Smooth muscle cell (in vitro differentiated cells): ENCODE data around the gene TEAD4. TPM values are rescaled to one million over a fixed set of nuclear protein-coding genes. Genes with fewer than 3 reads are reported as not detected.

Experiments
- DNase-seq: peaks from one replicate; lab custom pipeline; 2025; ENCODE audit not compliant: unreplicated experiment; lab: John Stamatoyannopoulos, UW
- H2AFZ ChIP-seq: fragments of 200-600 bp; sonication (generic); 2 replicates; pipeline ENCODE4 v1.6.0; 2016; ENCODE audit warnings: antibody characterized with exemption, low read depth, mild to moderate bottlenecking
- H3F3A ChIP-seq: fragments of 200-600 bp; sonication (generic); 2 replicates; pipeline ENCODE4 v1.6.0; 2017; ENCODE audit warnings: antibody characterized with exemption, low read depth
- H3K27ac ChIP-seq: fragments of 200-600 bp; sonication (generic); 2 replicates; pipeline ENCODE4 v1.5.1; 2016; ENCODE audit warnings: low read depth, mild to moderate bottlenecking
- H3K27me3 ChIP-seq: fragments of 200-600 bp; sonication (generic); 2 replicates; pipeline ENCODE4 v1.6.1; 2016; ENCODE audit warnings: low read depth, mild to moderate bottlenecking
- H3K36me3 ChIP-seq: fragments of 200-600 bp; sonication (generic); 2 replicates; pipeline ENCODE4 v1.5.1; 2016; ENCODE audit warnings: low read depth
- H3K4me1 ChIP-seq: fragments of 200-600 bp; sonication (generic); 2 replicates; pipeline ENCODE4 v1.5.1; 2016; ENCODE audit warnings: low read depth
- H3K4me2 ChIP-seq: fragments of 200-600 bp; sonication (generic); 2 replicates; pipeline ENCODE4 v1.6.0; 2016; ENCODE audit warnings: mild to moderate bottlenecking
- H3K4me3 ChIP-seq: fragments of 200-600 bp; sonication (generic); 2 replicates; pipeline ENCODE4 v1.5.1; 2016; ENCODE audit warnings: mild to moderate bottlenecking
- H3K79me2 ChIP-seq: fragments of 200-600 bp; sonication (generic); 2 replicates; pipeline ENCODE4 v1.6.0; 2016; ENCODE audit warnings: low read depth, mild to moderate bottlenecking
- H3K9ac ChIP-seq: fragments of 200-600 bp; sonication (generic); 2 replicates; pipeline ENCODE4 v1.6.0; 2016; ENCODE audit warnings: low read depth
- H3K9me3 ChIP-seq: fragments of 200-600 bp; sonication (generic); replicated peaks from 2 replicates; pipeline ENCODE4 v1.5.1; 2016; ENCODE audit warnings: low read depth
- H4K20me1 ChIP-seq: fragments of 200-600 bp; sonication (generic); 2 replicates; pipeline ENCODE4 v1.6.0; 2016; ENCODE audit warnings: low read depth
- CTCF ChIP-seq: fragments of 200-600 bp; sonication (generic); IDR thresholded peaks from 2 replicates; pipeline ENCODE4 v1.5.1; 2017; ENCODE audit warnings: borderline replicate concordance, mild to moderate bottlenecking, antibody characterized with exemption; ENCODE audit not compliant: insufficient read depth, poor library complexity, severe bottlenecking
- WGBS: methylation state at CpG from one replicate; pipeline ENCODE4 v1.1.7; 2016; ENCODE audit warnings: low lambda C conversion rate; 5-methylcytosine and 5-hydroxymethylcytosine counted together
- polyA plus RNA-seq: library from polyadenylated mRNA; unstranded; fragments of >200 nt; fragmentation: Nextera tagmentation; extraction: Ambion mirVana; gene quantifications from 2 replicates; pipeline ENCODE4 v1.2.1, GENCODE V29; 2016
- total RNA-seq: library from RNA; depleted of rRNA; stranded (reverse); fragments of >200 nt; gene quantifications from 2 replicates; pipeline ENCODE4 v1.2.3, GENCODE V29; 2014

TEAD4 gene
- total and polyA plus RNA-seq, 2 experiments from 2014 or later = 12.0 to 14.3 TPM

DNA sequence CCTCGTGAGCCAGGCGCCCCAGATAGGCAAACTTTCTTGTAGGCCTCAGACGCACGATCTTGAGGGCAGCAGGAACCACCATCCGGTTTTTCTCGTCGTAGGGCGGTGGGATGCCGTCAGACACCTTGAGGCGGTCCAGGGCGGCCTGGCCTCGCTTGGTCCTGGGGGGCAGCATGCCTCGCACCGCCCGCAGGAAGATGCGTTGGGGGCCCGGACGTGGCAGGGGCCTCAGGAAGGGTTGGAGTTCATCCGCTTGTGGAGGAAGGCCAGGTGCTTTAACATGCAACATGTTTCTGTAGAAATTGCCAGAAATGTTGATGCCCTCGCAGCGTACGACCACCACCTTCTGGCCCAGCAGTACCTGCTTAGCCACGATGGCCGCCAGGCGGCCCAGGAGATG is 112.5 kb downstream of the TEAD4 start:
- Histone ChIP-seq H3K4me2 (no peak overlapping the region), H3K9me3 (no peaks in the 10 kb centered on the region), H3K79me2 (no peaks in the 10 kb centered on the region), H3F3A (peaks cover 10% of the 10 kb centered on the region), H3K27me3 (no peaks in the 10 kb centered on the region), H3K9ac (no peak overlapping the region), H3K36me3 (no peaks in the 10 kb centered on the region), H3K27ac (no peak overlapping the region), H2AFZ (no peak overlapping the region), H3K4me3 (no peak overlapping the region), H4K20me1 (no peaks in the 10 kb centered on the region), H3K4me1 (no peaks in the 10 kb centered on the region)
- no peak for DNase-seq
- TF ChIP-seq CTCF = no peak
- 97% methylated on average over 25 of the region's 25 CpGs for WGBS

DNA sequence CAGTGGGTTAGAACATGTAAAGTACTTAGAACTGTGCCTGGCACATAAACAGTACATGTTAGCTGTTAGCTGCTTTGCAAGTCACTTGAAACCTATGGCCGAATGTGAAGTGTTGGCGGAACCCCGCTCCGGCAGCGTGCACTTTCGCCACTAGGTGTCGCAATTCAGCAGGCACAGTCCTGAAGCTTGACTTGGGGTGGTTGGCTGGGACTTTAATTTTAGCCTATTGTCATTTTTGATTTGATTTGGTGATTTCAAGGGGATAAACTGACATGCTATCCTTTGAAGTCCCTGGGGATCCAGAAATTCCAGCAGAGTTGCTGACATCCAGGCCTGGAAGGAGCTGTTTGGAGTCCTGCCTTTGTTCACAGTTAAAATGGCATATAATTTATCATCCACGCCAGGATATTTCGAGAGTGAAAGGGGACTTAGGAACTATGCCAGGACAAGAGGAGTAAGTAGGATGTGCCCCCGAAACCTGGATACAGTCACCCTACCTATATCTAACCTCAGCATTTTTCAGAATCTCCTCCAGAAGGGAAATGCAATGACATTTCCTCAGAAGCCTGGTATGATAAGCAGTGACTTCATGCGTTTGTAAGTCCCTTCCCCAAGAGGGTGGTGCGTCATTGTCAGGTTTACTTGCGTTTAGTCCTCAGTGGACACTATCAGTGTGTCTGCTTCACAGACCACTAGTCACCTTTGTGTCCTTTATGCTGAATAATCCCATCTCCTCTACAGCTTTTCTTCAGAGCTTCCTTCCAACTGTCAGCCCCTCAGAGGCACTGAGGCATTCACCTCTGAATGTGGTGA is 114.4 kb downstream of the TEAD4 start:
- Histone ChIP-seq H2AFZ (no peak overlapping the region), H4K20me1 (peaks cover 8% of the 10 kb centered on the region), H3K79me2 (peaks cover 11% of the 10 kb centered on the region), H3F3A (peaks cover 10% of the 10 kb centered on the region), H3K4me3 (no peak overlapping the region), H3K27ac (no peak overlapping the region), H3K4me1 (no peaks in the 10 kb centered on the region), H3K4me2 (no peak overlapping the region), H3K9me3 (no peaks in the 10 kb centered on the region), H3K36me3 (no peaks in the 10 kb centered on the region), H3K27me3 (no peaks in the 10 kb centered on the region), H3K9ac (no peak overlapping the region)
- TF ChIP-seq CTCF = peak; percentile 99
- 21% methylated on average over 13 of the region's 13 CpGs for WGBS
- peak; percentile 72 for DNase-seq

GRCh38 chr12:3075315-3075714 is 116.1 kb downstream of the TEAD4 start:
- H4K20me1 ChIP-seq = peaks cover 21% of the 10 kb centered on the region
- H3K27ac ChIP-seq = no peak overlapping the region
- H3K9ac ChIP-seq = no peak overlapping the region
- no peaks in the 10 kb centered on the region for H3K36me3 ChIP-seq
- no peak overlapping the region for H3K4me2 ChIP-seq
- no peak overlapping the region for H3K4me3 ChIP-seq
- H3K27me3 ChIP-seq = no peaks in the 10 kb centered on the region
- no peaks in the 10 kb centered on the region for H3K4me1 ChIP-seq
- H3K9me3 ChIP-seq = no peaks in the 10 kb centered on the region
- DNase-seq = no peak
- WGBS = 88% methylated on average over 6 of the region's 6 CpGs
- no peak for TF ChIP-seq CTCF
- H2AFZ ChIP-seq = no peak overlapping the region
- peaks cover 25% of the 10 kb centered on the region for H3K79me2 ChIP-seq
- peaks cover 3% of the 10 kb centered on the region for H3F3A ChIP-seq
